ENCODE results near the gene DDX3Y. TPM values are rescaled to one million over a fixed set of nuclear protein-coding genes. Genes with fewer than 3 reads are reported as not detected.

DDX3Y gene
- total RNA-seq, 1 experiment from 2014 or later: not detected

DNA sequence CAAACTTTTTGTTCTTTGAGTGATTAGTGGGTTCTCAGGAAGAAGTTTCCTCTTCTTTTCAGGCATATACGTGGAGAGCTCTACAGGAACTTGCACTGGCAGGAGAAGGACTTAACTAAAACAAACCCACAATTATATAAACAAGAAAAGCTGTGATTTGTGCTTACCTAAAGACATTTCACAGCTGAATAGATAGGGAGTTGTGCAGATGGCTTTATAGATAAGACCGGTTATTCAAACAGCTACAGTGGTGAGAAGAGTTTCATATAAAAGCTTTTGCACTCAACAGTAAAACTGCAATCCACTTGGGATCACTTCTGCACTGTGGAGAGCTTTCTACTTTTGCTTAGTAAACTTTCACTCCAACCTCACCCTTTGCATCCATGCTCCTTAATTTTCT lies 6.1 kb upstream of the DDX3Y start:
- TF ChIP-seq, protein P1, sequence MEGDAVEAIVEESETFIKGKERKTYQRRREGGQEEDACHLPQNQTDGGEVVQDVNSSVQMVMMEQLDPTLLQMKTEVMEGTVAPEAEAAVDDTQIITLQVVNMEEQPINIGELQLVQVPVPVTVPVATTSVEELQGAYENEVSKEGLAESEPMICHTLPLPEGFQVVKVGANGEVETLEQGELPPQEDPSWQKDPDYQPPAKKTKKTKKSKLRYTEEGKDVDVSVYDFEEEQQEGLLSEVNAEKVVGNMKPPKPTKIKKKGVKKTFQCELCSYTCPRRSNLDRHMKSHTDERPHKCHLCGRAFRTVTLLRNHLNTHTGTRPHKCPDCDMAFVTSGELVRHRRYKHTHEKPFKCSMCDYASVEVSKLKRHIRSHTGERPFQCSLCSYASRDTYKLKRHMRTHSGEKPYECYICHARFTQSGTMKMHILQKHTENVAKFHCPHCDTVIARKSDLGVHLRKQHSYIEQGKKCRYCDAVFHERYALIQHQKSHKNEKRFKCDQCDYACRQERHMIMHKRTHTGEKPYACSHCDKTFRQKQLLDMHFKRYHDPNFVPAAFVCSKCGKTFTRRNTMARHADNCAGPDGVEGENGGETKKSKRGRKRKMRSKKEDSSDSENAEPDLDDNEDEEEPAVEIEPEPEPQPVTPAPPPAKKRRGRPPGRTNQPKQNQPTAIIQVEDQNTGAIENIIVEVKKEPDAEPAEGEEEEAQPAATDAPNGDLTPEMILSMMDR (IDR thresholded peaks at IDR 0.05; ENCODE audit: unreplicated experiment): no peak
- no peaks in the 10 kb centered on the region for H3K9me3 Mint-ChIP-seq (ENCODE audit: low read depth, unreplicated experiment)
- CTCF ChIA-PET: no interaction called here
- no peak overlapping the region for H3K4me3 Mint-ChIP-seq (ENCODE audit: low read depth, unreplicated experiment)
- intact Hi-C loops (cut with micrococcal nuclease; ENCODE audit: unreplicated experiment): no loop called here
- DNase-seq: no peak
- no peak overlapping the region for H3K27ac Mint-ChIP-seq (ENCODE audit: unreplicated experiment)
- no peaks in the 10 kb centered on the region for H3K36me3 Mint-ChIP-seq (ENCODE audit: insufficient read depth, unreplicated experiment)
- H3K27me3 Mint-ChIP-seq (ENCODE audit: unreplicated experiment): no peaks in the 10 kb centered on the region
- no peaks in the 10 kb centered on the region for H3K4me1 Mint-ChIP-seq (ENCODE audit: low read depth, unreplicated experiment)
- no TSS peak for BruUV-seq (replicated peaks)

DNA sequence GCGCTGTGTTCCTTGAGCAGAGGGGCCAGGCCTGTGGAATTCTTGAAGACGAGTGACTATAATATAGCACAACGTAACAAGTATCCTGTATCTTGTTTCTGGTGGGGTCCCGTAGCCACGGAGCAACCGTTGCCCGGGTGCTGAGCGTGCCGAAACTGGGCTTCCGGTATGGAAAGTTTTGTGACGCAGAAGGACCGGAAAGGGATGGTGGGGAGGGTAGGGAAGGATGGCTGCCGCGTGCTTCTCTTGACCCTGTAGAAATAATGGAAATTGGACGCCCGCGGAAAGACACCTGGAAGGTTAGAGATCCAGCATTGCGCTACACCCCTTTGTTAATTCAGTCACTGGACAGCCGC lies 827 bp downstream of the DDX3Y start:
- Mint-ChIP-seq H3K4me3 (ENCODE audit: low read depth, unreplicated experiment) (no peak overlapping the region), H3K27ac (ENCODE audit: unreplicated experiment) (no peak overlapping the region), H3K4me1 (ENCODE audit: low read depth, unreplicated experiment) (no peaks in the 10 kb centered on the region), H3K27me3 (ENCODE audit: unreplicated experiment) (no peaks in the 10 kb centered on the region), H3K36me3 (ENCODE audit: insufficient read depth, unreplicated experiment) (no peaks in the 10 kb centered on the region), H3K9me3 (ENCODE audit: low read depth, unreplicated experiment) (no peaks in the 10 kb centered on the region)
- CTCF ChIA-PET: no interaction called here
- TF ChIP-seq, protein P1 (IDR thresholded peaks at IDR 0.05; ENCODE audit: unreplicated experiment): no peak
- no peak for DNase-seq
- intact Hi-C loops (cut with micrococcal nuclease; ENCODE audit: unreplicated experiment): no loop called here
- BruUV-seq (replicated peaks): no TSS peak

DNA sequence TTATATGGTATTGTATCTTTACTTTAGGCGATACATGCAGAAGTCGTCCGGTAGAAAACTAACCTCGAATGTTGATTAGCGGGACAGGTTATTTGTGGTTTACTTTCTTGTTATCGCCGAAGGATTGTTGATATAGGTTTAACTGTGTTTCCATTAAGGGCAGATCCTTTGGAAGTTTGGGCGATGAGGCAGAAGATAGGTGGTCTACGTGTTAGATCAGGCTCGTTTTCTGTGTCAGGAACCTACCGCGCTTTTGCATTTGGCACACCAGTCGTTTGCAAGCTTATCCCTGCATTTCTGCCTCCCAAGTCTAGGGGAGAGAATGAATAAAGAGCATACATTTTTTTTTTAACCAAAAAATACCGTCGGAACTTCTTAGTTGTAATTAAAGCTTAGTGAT lies 1.2 kb downstream of the DDX3Y start:
- BruUV-seq (replicated peaks): no TSS peak
- CTCF ChIA-PET: no interaction called here
- intact Hi-C loops (cut with micrococcal nuclease; ENCODE audit: unreplicated experiment): no loop called here
- no peaks in the 10 kb centered on the region for H3K4me1 Mint-ChIP-seq (ENCODE audit: low read depth, unreplicated experiment)
- H3K4me3 Mint-ChIP-seq (ENCODE audit: low read depth, unreplicated experiment): no peak overlapping the region
- TF ChIP-seq, protein P1 (IDR thresholded peaks at IDR 0.05; ENCODE audit: unreplicated experiment): no peak
- H3K27me3 Mint-ChIP-seq (ENCODE audit: unreplicated experiment): no peaks in the 10 kb centered on the region
- no peak overlapping the region for H3K27ac Mint-ChIP-seq (ENCODE audit: unreplicated experiment)
- no peaks in the 10 kb centered on the region for H3K36me3 Mint-ChIP-seq (ENCODE audit: insufficient read depth, unreplicated experiment)
- no peaks in the 10 kb centered on the region for H3K9me3 Mint-ChIP-seq (ENCODE audit: low read depth, unreplicated experiment)
- no peak for DNase-seq

DNA sequence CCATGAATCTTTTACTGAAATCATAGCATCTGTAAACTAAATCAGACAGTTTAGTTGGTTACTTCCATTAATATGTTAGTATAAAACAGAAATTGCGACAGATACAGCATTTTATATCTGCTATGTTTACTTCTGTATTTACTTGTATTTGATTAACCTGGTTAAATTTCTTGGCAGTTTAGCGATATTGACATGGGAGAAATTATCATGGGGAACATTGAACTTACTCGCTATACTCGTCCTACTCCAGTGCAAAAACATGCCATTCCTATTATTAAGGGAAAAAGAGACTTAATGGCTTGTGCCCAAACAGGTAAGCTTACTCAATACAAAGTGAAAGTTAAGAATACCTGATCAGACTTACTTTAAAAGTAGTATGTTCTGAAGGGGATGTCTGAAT lies 8.9 kb downstream of the DDX3Y start:
- CTCF ChIA-PET: no interaction called here
- Mint-ChIP-seq H3K27me3 (ENCODE audit: unreplicated experiment) (no peaks in the 10 kb centered on the region), H3K4me3 (ENCODE audit: low read depth, unreplicated experiment) (no peak overlapping the region), H3K36me3 (ENCODE audit: insufficient read depth, unreplicated experiment) (no peaks in the 10 kb centered on the region), H3K4me1 (ENCODE audit: low read depth, unreplicated experiment) (no peaks in the 10 kb centered on the region), H3K9me3 (ENCODE audit: low read depth, unreplicated experiment) (no peaks in the 10 kb centered on the region), H3K27ac (ENCODE audit: unreplicated experiment) (no peak overlapping the region)
- TF ChIP-seq, protein P1 (IDR thresholded peaks at IDR 0.05; ENCODE audit: unreplicated experiment): no peak
- DNase-seq: no peak
- no TSS peak for BruUV-seq (replicated peaks)
- intact Hi-C loops (cut with micrococcal nuclease; ENCODE audit: unreplicated experiment): no loop called here

DNA sequence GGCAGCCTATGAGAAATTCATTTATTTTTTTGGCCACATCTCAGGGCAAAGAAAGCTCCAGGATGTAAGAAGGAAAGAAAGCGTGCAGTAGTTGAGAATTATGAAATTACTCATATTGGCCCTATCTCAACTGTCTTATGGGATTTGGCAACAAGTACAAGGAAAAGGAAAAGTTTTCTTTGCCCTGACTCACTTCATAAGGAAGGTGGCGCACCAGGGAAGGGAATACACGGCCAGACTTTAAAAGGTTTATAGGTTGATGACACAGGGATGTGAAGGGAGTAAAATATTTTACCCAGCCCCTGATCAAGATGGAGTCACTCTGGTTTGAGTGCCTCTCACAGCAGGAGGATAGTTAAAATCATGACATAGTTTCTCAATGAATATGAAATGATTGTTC lies 23.4 kb downstream of the DDX3Y start:
- BruUV-seq (replicated peaks): no TSS peak
- Mint-ChIP-seq H3K9me3 (ENCODE audit: low read depth, unreplicated experiment) (no peaks in the 10 kb centered on the region), H3K36me3 (ENCODE audit: insufficient read depth, unreplicated experiment) (no peaks in the 10 kb centered on the region), H3K4me1 (ENCODE audit: low read depth, unreplicated experiment) (no peaks in the 10 kb centered on the region), H3K27ac (ENCODE audit: unreplicated experiment) (no peak overlapping the region), H3K4me3 (ENCODE audit: low read depth, unreplicated experiment) (no peak overlapping the region), H3K27me3 (ENCODE audit: unreplicated experiment) (no peaks in the 10 kb centered on the region)
- CTCF ChIA-PET: no interaction called here
- intact Hi-C loops (cut with micrococcal nuclease; ENCODE audit: unreplicated experiment): no loop called here
- TF ChIP-seq, protein P1 (IDR thresholded peaks at IDR 0.05; ENCODE audit: unreplicated experiment): no peak
- DNase-seq: no peak

Data from Calu3 (cell line).